Cardiac muscle cell (in vitro differentiated cells and primary cell): Measurements from ENCODE around the gene TMEM42. TPM values are rescaled to one million over a fixed set of nuclear protein-coding genes. Genes with fewer than 3 reads are reported as not detected.

Experiments used
- DNase-seq, 2 donors: peaks; one replicate each; pipeline versions ENCODE4 v3.0.0 to v3.0.0-alpha.2; 2010 to 2017; ENCODE audit warnings: low read depth in 1 of 2, low spot score in 1 of 2
- H3K27ac ChIP-seq: fragments of 200-600 bp; sonication (generic); 2 replicates; pipeline ENCODE4 v1.5.1; 2016
- H3K27me3 ChIP-seq: fragments of 200-600 bp; sonication (generic); 2 replicates; pipeline ENCODE4 v1.6.0; 2016; ENCODE audit warnings: control low read depth
- H3K36me3 ChIP-seq: fragments of 200-600 bp; sonication (generic); 2 replicates; pipeline ENCODE4 v1.5.1; 2016; ENCODE audit warnings: control low read depth
- H3K4me1 ChIP-seq: fragments of 200-600 bp; sonication (generic); 2 replicates; pipeline ENCODE4 v1.8.1; 2017; ENCODE audit warnings: low read depth, mild to moderate bottlenecking, mixed run types
- H3K4me3 ChIP-seq: fragments of 200-600 bp; sonication (generic); 2 replicates; pipeline ENCODE4 v1.5.1; 2016; ENCODE audit warnings: mild to moderate bottlenecking
- H3K9me3 ChIP-seq: fragments of 200-600 bp; sonication (generic); 2 replicates; pipeline ENCODE4 v1.5.1; 2017; ENCODE audit warnings: low read depth, mild to moderate bottlenecking, control low read depth
- CTCF ChIP-seq: IDR thresholded peaks from 2 replicates; pipeline ENCODE4 v1.5.1; 2012; ENCODE audit warnings: low read depth, mild to moderate bottlenecking, low read length
- polyA plus RNA-seq: library from polyadenylated mRNA; unstranded; fragments of >200 nt; fragmentation: Nextera tagmentation; extraction: Ambion mirVana; gene quantifications from 2 replicates; pipeline ENCODE4 v1.2.1, GENCODE V29; 2016
- total RNA-seq: library from RNA; depleted of rRNA; stranded (reverse); fragments of >200 nt; gene quantifications from 2 replicates; pipeline ENCODE4 v1.2.3, GENCODE V29; 2016

The TMEM42 gene
- total and polyA plus RNA-seq, 2 experiments from 2014 or later: 27.3 to 39.6 TPM

GRCh38 chr3:44894485-44894884, 32.8 kb downstream of the TMEM42 start:
- H3K9me3 ChIP-seq: no peaks in the 10 kb centered on the region
- peaks cover 3% of the 10 kb centered on the region for H3K4me1 ChIP-seq
- H3K27me3 ChIP-seq: no peaks in the 10 kb centered on the region
- no peak overlapping the region for H3K27ac ChIP-seq
- DNase-seq: peak in 1 of 2 donors; percentile 47
- no peak overlapping the region for H3K4me3 ChIP-seq
- TF ChIP-seq CTCF: no peak
- no peaks in the 10 kb centered on the region for H3K36me3 ChIP-seq

GRCh38 chr3:44896440-44896839, 34.7 kb downstream of the TMEM42 start:
- no peak for TF ChIP-seq CTCF
- H3K9me3 ChIP-seq: no peaks in the 10 kb centered on the region
- H3K4me3 ChIP-seq: no peak overlapping the region
- H3K4me1 ChIP-seq: peaks cover 16% of the 10 kb centered on the region
- no peaks in the 10 kb centered on the region for H3K36me3 ChIP-seq
- no peak for DNase-seq
- no peaks in the 10 kb centered on the region for H3K27me3 ChIP-seq
- no peak overlapping the region for H3K27ac ChIP-seq

- DNase-seq: peak in 1 of 2 donors; percentile 63
- Histone ChIP-seq H3K4me1 (peaks cover 16% of the 10 kb centered on the region), H3K27me3 (no peaks in the 10 kb centered on the region), H3K36me3 (no peaks in the 10 kb centered on the region), H3K27ac (no peak overlapping the region), H3K4me3 (no peak overlapping the region), H3K9me3 (no peaks in the 10 kb centered on the region)
- no peak for TF ChIP-seq CTCF
Measured at GRCh38 chr3:44899683-44900367, 38.1 kb downstream of the TMEM42 start.

GRCh38 chr3:44902628-44903027, 40.9 kb downstream of the TMEM42 start:
- no peaks in the 10 kb centered on the region for H3K9me3 ChIP-seq
- DNase-seq: peak in 1 of 2 donors; percentile 37
- H3K4me1 ChIP-seq: peaks cover 16% of the 10 kb centered on the region
- no peaks in the 10 kb centered on the region for H3K36me3 ChIP-seq
- TF ChIP-seq CTCF: no peak
- H3K27me3 ChIP-seq: no peaks in the 10 kb centered on the region
- H3K27ac ChIP-seq: no peak overlapping the region
- no peak overlapping the region for H3K4me3 ChIP-seq

GRCh38 chr3:44903314-44903713, 41.6 kb downstream of the TMEM42 start:
- no peak overlapping the region for H3K4me3 ChIP-seq
- TF ChIP-seq CTCF: no peak
- no peaks in the 10 kb centered on the region for H3K36me3 ChIP-seq
- H3K27me3 ChIP-seq: no peaks in the 10 kb centered on the region
- no peak for DNase-seq
- no peaks in the 10 kb centered on the region for H3K9me3 ChIP-seq
- peaks cover 16% of the 10 kb centered on the region for H3K4me1 ChIP-seq
- H3K27ac ChIP-seq: no peak overlapping the region
